CD4-positive, alpha-beta T cell (primary cell): ENCODE results near the gene LRRC39. TPM values are rescaled to one million over a fixed set of nuclear protein-coding genes. Genes with fewer than 3 reads are reported as not detected.
"Not testable (repeated sequence)": the region's sequence is repeated elsewhere in the genome, so short reads cannot be mapped to it uniquely, and the experiment has no call there.

ENCODE experiments used
- ATAC-seq: fragments of 200-7000 bp; cut with Tn5 transposase; one replicate; pipeline ENCODE4 v1.10.0; 2022; ENCODE audit warnings: mild to moderate bottlenecking; ENCODE audit not compliant: poor library complexity
- CTCF ChIA-PET: fragments of 350-600 bp; sonication (Branson Sonifier 250); formaldehyde crosslinking; loops from one replicate; lab custom pipeline; 2021; ENCODE audit warnings: antibody characterized with exemption, inconsistent platforms; lab: Charles Lee
- POLR2A ChIA-PET: fragments of 350-600 bp; sonication (Branson Sonifier 250); formaldehyde crosslinking; loops from one replicate; lab custom pipeline; 2021; ENCODE audit warnings: antibody characterized with exemption, inconsistent platforms; lab: Charles Lee
- DNase-seq, 14 experiments: peaks; one replicate each; pipeline ENCODE4 v3.0.0-alpha.2; 2013 to 2020; ENCODE audit warnings: mixed read lengths in 2 of 14
- H3K27ac ChIP-seq, 2 donors: one replicate each; pipeline versions ENCODE4 v1.5.1 to v1.7.0; 2013; ENCODE audit warnings: low read length in 2 of 2, low read depth in 1 of 2, mild to moderate bottlenecking in 1 of 2
- H3K27me3 ChIP-seq, 2 experiments: 1 replicate in 1 of 2; 2 replicates in 1 of 2; pipeline versions ENCODE4 v1.6.1 to v1.7.0; 2013; ENCODE audit warnings: low read length in 2 of 2, control low read depth in 1 of 2, mild to moderate bottlenecking in 1 of 2, moderate library complexity in 1 of 2; ENCODE audit not compliant: insufficient read depth in 2 of 2, control insufficient read depth in 1 of 2
- H3K36me3 ChIP-seq: one replicate; pipeline ENCODE4 v1.6.1; 2013; ENCODE audit warnings: low read length, control low read depth; ENCODE audit not compliant: insufficient read depth
- H3K4me1 ChIP-seq: one replicate; pipeline ENCODE4 v1.6.1; 2013; ENCODE audit warnings: low read length, control low read depth; ENCODE audit not compliant: insufficient read depth
- H3K4me3 ChIP-seq: one replicate; pipeline ENCODE4 v1.5.1; 2013; ENCODE audit warnings: mild to moderate bottlenecking, low read length, moderate library complexity
- H3K9me3 ChIP-seq, 2 experiments: 1 replicate in 1 of 2; 2 replicates in 1 of 2; pipeline versions ENCODE4 v1.6.1 to v1.7.0; 2013; ENCODE audit warnings: low read length in 2 of 2, mild to moderate bottlenecking in 2 of 2, control low read depth in 1 of 2, moderate library complexity in 1 of 2; ENCODE audit not compliant: control insufficient read depth in 1 of 2, insufficient read depth in 1 of 2
- H3K27ac Mint-ChIP-seq: one replicate; pipeline ENCODE4 v1.8.0; 2020; ENCODE audit warnings: mixed read lengths
- H3K27me3 Mint-ChIP-seq: one replicate; pipeline ENCODE4 v1.8.0; 2021; ENCODE audit warnings: mixed read lengths
- H3K36me3 Mint-ChIP-seq: one replicate; pipeline ENCODE4 v1.8.0; 2021; ENCODE audit warnings: low read depth, mixed read lengths
- H3K4me1 Mint-ChIP-seq: one replicate; pipeline ENCODE4 v1.8.0; 2021; ENCODE audit warnings: low read depth, mixed read lengths
- H3K4me3 Mint-ChIP-seq: one replicate; pipeline ENCODE4 v1.8.0; 2020; ENCODE audit warnings: mild to moderate bottlenecking, mixed read lengths
- H3K9me3 Mint-ChIP-seq: one replicate; pipeline ENCODE4 v1.8.0; 2020; ENCODE audit warnings: mixed read lengths
- CTCF ChIP-seq: fragments of 200-600 bp; IDR thresholded peaks from one replicate; pipeline ENCODE4 v1.8.0; 2022; ENCODE audit warnings: antibody characterized with exemption, mild to moderate bottlenecking
- intact Hi-C, 2 experiments: fragments of 100-400 bp; cut with DNase I in 1 of 2; cut with micrococcal nuclease in 1 of 2; formaldehyde crosslinking; loops; one replicate each; pipeline versions ENCODE4 v1.15.1 to v1.9.0; 2023 to 2025; cut with DNase I, micrococcal nuclease
- total RNA-seq, 174 experiments: library from RNA in 2 of 174; stranded (reverse) in 2 of 174; gene quantifications; one replicate each; pipeline ENCODE4 v1.2.3 and lab custom pipeline; 2021 to 2026

LRRC39 gene
- total RNA-seq, 2 experiments from 2014 or later = 1.3 to 1.4 TPM

- ATAC-seq = no peak
- H3K36me3 ChIP-seq = peaks cover 55% of the 10 kb centered on the region
- Mint-ChIP-seq H3K4me1 (no peaks in the 10 kb centered on the region), H3K27me3 (no peaks in the 10 kb centered on the region), H3K36me3 (peaks cover 81% of the 10 kb centered on the region), H3K27ac (no peak overlapping the region), H3K9me3 (no peaks in the 10 kb centered on the region), H3K4me3 (no peak overlapping the region)
- DNase-seq = no peak
- H3K27ac ChIP-seq = no peak overlapping the region
- no peak for TF ChIP-seq CTCF
- ChIA-PET POLR2A (no interaction called here), CTCF (interaction anchor here (0.7 kb wide), 1 partner anchor 1455 kb away, joined by 3 read pairs; no protein-coding TSS in a partner anchor)
- intact Hi-C loops = no loop called here
- no peaks in the 10 kb centered on the region for H3K9me3 ChIP-seq
- no peak overlapping the region for H3K4me3 ChIP-seq
- no peaks in the 10 kb centered on the region for H3K4me1 ChIP-seq
- H3K27me3 ChIP-seq = no peaks in the 10 kb centered on the region
Measured at GRCh38 chr1:100213141-100213540, 35.1 kb upstream of the LRRC39 start.

- Mint-ChIP-seq H3K36me3 (peaks cover 88% of the 10 kb centered on the region), H3K4me3 (no peak overlapping the region), H3K4me1 (peaks cover 10% of the 10 kb centered on the region), H3K9me3 (peaks cover 4% of the 10 kb centered on the region), H3K27ac (no peak overlapping the region), H3K27me3 (no peaks in the 10 kb centered on the region)
- Histone ChIP-seq H3K4me1 (no peaks in the 10 kb centered on the region), H3K4me3 (no peak overlapping the region), H3K36me3 (peaks cover 53% of the 10 kb centered on the region), H3K9me3 (no peaks in the 10 kb centered on the region), H3K27ac (no peak overlapping the region), H3K27me3 (no peaks in the 10 kb centered on the region)
- TF ChIP-seq CTCF = no peak
- ATAC-seq (no peak), DNase-seq (no peak)
- ChIA-PET POLR2A (no interaction called here), CTCF (no interaction called here)
- intact Hi-C loops = no loop called here
Measured at GRCh38 chr1:100206301-100206700, 28.2 kb upstream of the LRRC39 start.

- DNase-seq, H3K9me3 Mint-ChIP-seq, H3K9me3 ChIP-seq, H3K4me3 ChIP-seq, POLR2A ChIA-PET, H3K4me3 Mint-ChIP-seq, H3K27ac Mint-ChIP-seq, ATAC-seq, CTCF ChIA-PET, H3K27me3 ChIP-seq, intact Hi-C loops, H3K27ac ChIP-seq, H3K4me1 ChIP-seq, H3K27me3 Mint-ChIP-seq: not testable (repeated sequence)
- H3K4me1 Mint-ChIP-seq = peaks cover 10% of the 10 kb centered on the region
- H3K36me3 Mint-ChIP-seq = peaks cover 88% of the 10 kb centered on the region
- H3K36me3 ChIP-seq = peaks cover 48% of the 10 kb centered on the region
Measured at GRCh38 chr1:100205593-100205992, 27.5 kb upstream of the LRRC39 start.

GRCh38 chr1:100205103-100205502 is 27.0 kb upstream of the LRRC39 start:
- peaks cover 46% of the 10 kb centered on the region for H3K36me3 ChIP-seq
- H3K27me3 Mint-ChIP-seq, H3K9me3 ChIP-seq, H3K4me1 ChIP-seq, intact Hi-C loops, DNase-seq, H3K27ac Mint-ChIP-seq, H3K27ac ChIP-seq, ATAC-seq, H3K4me3 ChIP-seq, H3K9me3 Mint-ChIP-seq, POLR2A ChIA-PET, CTCF ChIA-PET, H3K4me3 Mint-ChIP-seq, H3K27me3 ChIP-seq: not testable (repeated sequence)
- Mint-ChIP-seq H3K36me3 (peaks cover 88% of the 10 kb centered on the region), H3K4me1 (peaks cover 10% of the 10 kb centered on the region)

- H3K4me3 Mint-ChIP-seq, intact Hi-C loops, POLR2A ChIA-PET, H3K4me3 ChIP-seq, H3K27ac Mint-ChIP-seq, H3K9me3 Mint-ChIP-seq, H3K27ac ChIP-seq, ATAC-seq, H3K27me3 ChIP-seq, DNase-seq, H3K27me3 Mint-ChIP-seq, H3K9me3 ChIP-seq, H3K4me1 ChIP-seq: not testable (repeated sequence)
- Mint-ChIP-seq H3K4me1 (peaks cover 10% of the 10 kb centered on the region), H3K36me3 (peaks cover 96% of the 10 kb centered on the region)
- CTCF ChIA-PET = interaction anchor here (1.0 kb wide), 1 partner anchor 20 kb away, joined by 3 read pairs; no protein-coding TSS in a partner anchor
- H3K36me3 ChIP-seq = peaks cover 57% of the 10 kb centered on the region
Measured at GRCh38 chr1:100202703-100203102, 24.6 kb upstream of the LRRC39 start.

GRCh38 chr1:100200060-100200459 is 22.0 kb upstream of the LRRC39 start:
- H3K27me3 Mint-ChIP-seq, intact Hi-C loops, DNase-seq, H3K4me3 Mint-ChIP-seq, ATAC-seq, H3K27ac Mint-ChIP-seq, H3K27ac ChIP-seq, H3K4me3 ChIP-seq, H3K27me3 ChIP-seq, H3K9me3 Mint-ChIP-seq, H3K9me3 ChIP-seq, CTCF ChIA-PET, H3K4me1 ChIP-seq, POLR2A ChIA-PET, H3K4me1 Mint-ChIP-seq: not testable (repeated sequence)
- peaks cover 92% of the 10 kb centered on the region for H3K36me3 Mint-ChIP-seq
- H3K36me3 ChIP-seq = peaks cover 42% of the 10 kb centered on the region
